H9 (cell line): ENCODE data around the gene SEMA4A. TPM values are rescaled to one million over a fixed set of nuclear protein-coding genes. Genes with fewer than 3 reads are reported as not detected.

Experiments used
- DNase-seq: peaks from one replicate; pipeline ENCODE4 v3.0.0-alpha.2; 2017
- H2AFZ ChIP-seq: one replicate; pipeline ENCODE4 v1.6.1; 2013; ENCODE audit warnings: mild to moderate bottlenecking, low read length, control low read depth, moderate library complexity
- H2AK5ac ChIP-seq: 2 replicates; pipeline ENCODE4 v1.6.1; 2013; ENCODE audit warnings: low read length, control low read depth, mixed read lengths; ENCODE audit not compliant: insufficient read length
- H2BK120ac ChIP-seq: one replicate; pipeline ENCODE4 v1.6.1; 2013; ENCODE audit warnings: low read depth, mild to moderate bottlenecking, low read length, control low read depth, inconsistent platforms; ENCODE audit not compliant: poor library complexity, severe bottlenecking
- H2BK12ac ChIP-seq: 2 replicates; pipeline ENCODE4 v1.6.1; 2013; ENCODE audit warnings: low read length, control low read depth, mixed read lengths, low read depth; ENCODE audit not compliant: insufficient read length
- H2BK15ac ChIP-seq: 2 replicates; pipeline ENCODE4 v1.6.1; 2013; ENCODE audit warnings: low read depth, low read length, control low read depth
- H2BK20ac ChIP-seq: one replicate; pipeline ENCODE4 v1.6.1; 2013; ENCODE audit warnings: low read depth, mild to moderate bottlenecking, low read length, control low read depth, inconsistent platforms; ENCODE audit not compliant: poor library complexity, severe bottlenecking
- H2BK5ac ChIP-seq: 2 replicates; pipeline ENCODE4 v1.6.1; 2013; ENCODE audit warnings: low read length, control low read depth, mixed read lengths; ENCODE audit not compliant: insufficient read length
- H3K14ac ChIP-seq: 2 replicates; pipeline ENCODE4 v1.6.1; 2013; ENCODE audit warnings: low read length, control low read depth; ENCODE audit not compliant: insufficient read depth
- H3K18ac ChIP-seq: 2 replicates; pipeline ENCODE4 v1.6.1; 2013; ENCODE audit warnings: low read depth, mild to moderate bottlenecking, mixed read lengths, low read length, control low read depth; ENCODE audit not compliant: insufficient read length
- H3K23ac ChIP-seq: 2 replicates; pipeline ENCODE4 v1.6.1; 2013; ENCODE audit warnings: low read length, control low read depth, mixed read lengths, low read depth; ENCODE audit not compliant: insufficient read length
- H3K23me2 ChIP-seq: 2 replicates; pipeline ENCODE4 v1.6.1; 2013; ENCODE audit warnings: low read depth, mild to moderate bottlenecking, mixed read lengths, low read length, control low read depth; ENCODE audit not compliant: insufficient read length, poor library complexity, severe bottlenecking
- H3K27ac ChIP-seq: 2 replicates; pipeline ENCODE4 v1.5.1; 2013; ENCODE audit warnings: low read length, control low read depth, mixed read lengths, low read depth; ENCODE audit not compliant: insufficient read length
- H3K27me3 ChIP-seq: 2 replicates; pipeline ENCODE4 v1.6.1; 2013; ENCODE audit warnings: low read length, control low read depth, inconsistent platforms; ENCODE audit not compliant: insufficient read depth
- H3K4ac ChIP-seq: 2 replicates; pipeline ENCODE4 v1.6.1; 2013; ENCODE audit warnings: low read depth, mild to moderate bottlenecking, control low read depth, inconsistent platforms, low read length, moderate library complexity
- H3K4me1 ChIP-seq: 2 replicates; pipeline ENCODE4 v1.6.1; 2013; ENCODE audit warnings: low read length, control low read depth, inconsistent platforms; ENCODE audit not compliant: insufficient read depth
- H3K4me2 ChIP-seq: 2 replicates; pipeline ENCODE4 v1.6.1; 2013; ENCODE audit warnings: low read length, control low read depth, mixed read lengths; ENCODE audit not compliant: insufficient read length, insufficient read depth
- H3K56ac ChIP-seq: 2 replicates; pipeline ENCODE4 v1.6.1; 2013; ENCODE audit warnings: low read depth, mild to moderate bottlenecking, mixed read lengths, low read length, control low read depth; ENCODE audit not compliant: insufficient read length
- H3K79me1 ChIP-seq: 2 replicates; pipeline ENCODE4 v1.6.1; 2013; ENCODE audit warnings: low read depth, mild to moderate bottlenecking, moderate library complexity, low read length, control low read depth, inconsistent platforms; ENCODE audit not compliant: insufficient read depth, poor library complexity, severe bottlenecking
- H3K79me2 ChIP-seq: 2 replicates; pipeline ENCODE4 v1.6.1; 2013; ENCODE audit warnings: low read length, control low read depth, inconsistent platforms; ENCODE audit not compliant: insufficient read depth
- H3K9ac ChIP-seq: 2 replicates; pipeline ENCODE4 v1.6.1; 2013; ENCODE audit warnings: low read length, control low read depth, mixed read lengths; ENCODE audit not compliant: insufficient read length; ENCODE audit errors: extremely low read depth
- H3K9me3 ChIP-seq: one replicate; pipeline ENCODE4 v1.6.1; 2013; ENCODE audit warnings: low read depth, low read length, inconsistent platforms; ENCODE audit not compliant: control insufficient read depth
- H3T11ph ChIP-seq: one replicate; pipeline ENCODE4 v1.6.1; 2013; ENCODE audit warnings: mild to moderate bottlenecking, low read length, control low read depth, inconsistent platforms
- H4K20me1 ChIP-seq: one replicate; pipeline ENCODE4 v1.6.1; 2013; ENCODE audit not compliant: control insufficient read depth, insufficient read length, insufficient read depth
- H4K5ac ChIP-seq: 2 replicates; pipeline ENCODE4 v1.6.1; 2013; ENCODE audit warnings: low read depth, mild to moderate bottlenecking, mixed read lengths, low read length, control low read depth; ENCODE audit not compliant: insufficient read length
- H4K8ac ChIP-seq: replicated peaks from 2 replicates; pipeline ENCODE4 v1.6.1; 2013; ENCODE audit warnings: low read length, control low read depth, mixed read lengths, low read depth; ENCODE audit not compliant: insufficient read length
- H4K91ac ChIP-seq: 2 replicates; pipeline ENCODE4 v1.6.1; 2013; ENCODE audit warnings: low read depth, mild to moderate bottlenecking, moderate library complexity, mixed read lengths, low read length, control low read depth; ENCODE audit not compliant: insufficient read length
- H3K27ac Mint-ChIP-seq, 3 experiments: 2 replicates in 2 of 3; 3 replicates in 1 of 3; pipeline ENCODE4 v1.8.0; 2020 to 2021; ENCODE audit warnings: mixed read lengths in 3 of 3, mild to moderate bottlenecking in 1 of 3, moderate library complexity in 1 of 3
- H3K27me3 Mint-ChIP-seq: 2 replicates; pipeline ENCODE4 v1.8.0; 2021; ENCODE audit warnings: low read depth, mild to moderate bottlenecking, moderate library complexity, mixed read lengths
- H3K36me3 Mint-ChIP-seq, 3 experiments: 2 replicates in 2 of 3; 3 replicates in 1 of 3; pipeline ENCODE4 v1.8.0; 2020 to 2021; ENCODE audit warnings: low read depth in 3 of 3, mixed read lengths in 3 of 3; ENCODE audit not compliant: insufficient read depth in 1 of 3
- H3K4me1 Mint-ChIP-seq, 2 experiments: 2 replicates each; pipeline ENCODE4 v1.8.0; 2020; ENCODE audit warnings: mixed read lengths in 2 of 2
- H3K4me3 Mint-ChIP-seq, 2 experiments: 2 replicates in 1 of 2; 3 replicates in 1 of 2; pipeline ENCODE4 v1.8.0; 2020 to 2021; ENCODE audit warnings: mild to moderate bottlenecking in 2 of 2, mixed read lengths in 2 of 2, moderate library complexity in 1 of 2
- H3K9me3 Mint-ChIP-seq, 2 experiments: 2 replicates in 1 of 2; 3 replicates in 1 of 2; pipeline ENCODE4 v1.8.0; 2020; ENCODE audit warnings: mild to moderate bottlenecking in 2 of 2, mixed read lengths in 2 of 2, moderate library complexity in 1 of 2
- CTCF ChIP-seq: fragments of 200-600 bp; sonication (generic); conservative IDR thresholded peaks from 3 replicates; pipeline ENCODE4 v1.8.0; 2021; ENCODE audit warnings: antibody characterized with exemption, mild to moderate bottlenecking
- WGBS: extraction: QIAGEN DNeasy Blood & Tissue Kit; methylation state at CpG from one replicate; pipeline ENCODE4 v1.1.7; 2013; ENCODE audit warnings: missing lambda C conversion rate, low lambda C conversion rate, mixed read lengths; ENCODE audit not compliant: insufficient read length; ENCODE audit errors: extremely low coverage; 5-methylcytosine and 5-hydroxymethylcytosine counted together
- total RNA-seq: library from RNA; stranded (reverse); gene quantifications from 2 replicates; pipeline ENCODE4 v1.2.1, GENCODE V29; 2021

SEMA4A gene
- total RNA-seq, 1 experiment from 2014 or later = 11.1 TPM

GRCh38 chr1:156226782-156227181, 73.4 kb downstream of the SEMA4A start:
- H2BK120ac ChIP-seq = no peak overlapping the region
- no peak for TF ChIP-seq CTCF
- Mint-ChIP-seq H3K9me3 (no peaks in the 10 kb centered on the region), H3K27me3 (no peaks in the 10 kb centered on the region), H3K4me3 (no peak overlapping the region), H3K36me3 (peaks cover 26 to 63% (median 53%) of the 10 kb centered on the region in 3 experiments), H3K27ac (0 out of 7 replicates have a peak overlapping the region, but pooled peaks of 1 of the 3 experiments have one; percentile 29), H3K4me1 (peaks cover 5 to 7% of the 10 kb centered on the region in 2 experiments)
- no peak overlapping the region for H3K27ac ChIP-seq
- no peak overlapping the region for H3K56ac ChIP-seq
- no peak overlapping the region for H2AFZ ChIP-seq
- H3K79me2 ChIP-seq = no peaks in the 10 kb centered on the region
- H2BK20ac ChIP-seq = no peak overlapping the region
- H4K5ac ChIP-seq = no peak overlapping the region
- no peak overlapping the region for H4K8ac ChIP-seq
- H3K79me1 ChIP-seq = no peaks in the 10 kb centered on the region
- no peak overlapping the region for H3K4me2 ChIP-seq
- no peaks in the 10 kb centered on the region for H3K23me2 ChIP-seq
- peaks cover 2% of the 10 kb centered on the region for H4K20me1 ChIP-seq
- H2BK12ac ChIP-seq = no peak overlapping the region
- no peaks in the 10 kb centered on the region for H3K9me3 ChIP-seq
- no peak overlapping the region for H3K9ac ChIP-seq
- no CpG with 5 or more reads among the region's 4 CpGs for WGBS
- H3K4me1 ChIP-seq = no peaks in the 10 kb centered on the region
- H2AK5ac ChIP-seq = no peak overlapping the region
- no peak overlapping the region for H3K14ac ChIP-seq
- H4K91ac ChIP-seq = no peak overlapping the region
- DNase-seq = no peak
- no peak overlapping the region for H3T11ph ChIP-seq
- H3K23ac ChIP-seq = no peak overlapping the region
- H3K18ac ChIP-seq = no peak overlapping the region
- H2BK5ac ChIP-seq = no peak overlapping the region
- no peak overlapping the region for H3K4ac ChIP-seq
- H3K27me3 ChIP-seq = no peaks in the 10 kb centered on the region; the same call in 1 of the 2 replicates
- H2BK15ac ChIP-seq = no peak overlapping the region

Other genes starting within 250 kb of the SEMA4A start
- gene RIT1, start 242.2 kb upstream of the SEMA4A start, total RNA-seq = 26.4 and 27.4 TPM in 2 replicates
- 57.6 and 57.7 TPM in 2 replicates for gene KHDC4, start 219.2 kb upstream of the SEMA4A start, total RNA-seq
- gene RXFP4, start 211.9 kb upstream of the SEMA4A start, total RNA-seq = not detected in 2 replicates
- 103 and 111 TPM in 2 replicates for gene ARHGEF2, start 175.0 kb upstream of the SEMA4A start, total RNA-seq
- 170 and 172 TPM in 2 replicates for gene SSR2, start 132.6 kb upstream of the SEMA4A start, total RNA-seq
- 45.6 and 49.4 TPM in 2 replicates for gene UBQLN4, start 99.8 kb upstream of the SEMA4A start, total RNA-seq
- gene LAMTOR2, start 98.8 kb upstream of the SEMA4A start, total RNA-seq = 50.6 and 55.0 TPM in 2 replicates
- gene RAB25, start 92.4 kb upstream of the SEMA4A start, total RNA-seq = 42.8 and 43.1 TPM in 2 replicates
- 64.6 and 68.0 TPM in 2 replicates for gene MEX3A, start 71.1 kb upstream of the SEMA4A start, total RNA-seq
- gene LMNA, start 38.9 kb upstream of the SEMA4A start, total RNA-seq = 51.0 and 52.7 TPM in 2 replicates
- gene SLC25A44, start 40.5 kb downstream of the SEMA4A start, total RNA-seq = 40.2 and 47.4 TPM in 2 replicates
- gene PMF1, start 59.4 kb downstream of the SEMA4A start, total RNA-seq = 136 and 143 TPM in 2 replicates
- gene BGLAP, start 88.6 kb downstream of the SEMA4A start, total RNA-seq = 2.4 and 3.0 TPM in 2 replicates
- 14.6 and 15.8 TPM in 2 replicates for gene PAQR6, start 94.5 kb downstream of the SEMA4A start, total RNA-seq
- gene SMG5, start 129.2 kb downstream of the SEMA4A start, total RNA-seq = 100 and 103 TPM in 2 replicates
- 2.1 and 2.6 TPM in 2 replicates for gene TMEM79, start 130.7 kb downstream of the SEMA4A start, total RNA-seq
- 49.2 and 49.4 TPM in 2 replicates for gene GLMP, start 142.1 kb downstream of the SEMA4A start, total RNA-seq
- gene VHLL, start 145.7 kb downstream of the SEMA4A start, total RNA-seq = not detected in 2 replicates
- gene CCT3, start 184.7 kb downstream of the SEMA4A start, total RNA-seq = 515 and 524 TPM in 2 replicates
- gene TSACC, start 184.9 kb downstream of the SEMA4A start, total RNA-seq = 2.3 and 2.4 TPM in 2 replicates
- 1.4 and 1.5 TPM in 2 replicates for gene RHBG, start 215.6 kb downstream of the SEMA4A start, total RNA-seq